Subcutaneous abdominal adipose tissue (tissue), 5 donors: Measurements from ENCODE around the gene SPRR3.

Experiments
- H3K27ac ChIP-seq: one replicate; pipeline ENCODE4 v1.7.0; 2013; ENCODE audit warnings: low read depth, mild to moderate bottlenecking, inconsistent platforms, low read length, moderate library complexity
- H3K27me3 ChIP-seq, 5 donors: one replicate each; pipeline ENCODE4 v1.7.0; 2013; ENCODE audit warnings: low read length in 5 of 5, inconsistent platforms in 1 of 5; ENCODE audit not compliant: control insufficient read depth in 5 of 5, insufficient read depth in 4 of 5
- H3K36me3 ChIP-seq, 5 donors: one replicate each; pipeline ENCODE4 v1.7.0; 2013; ENCODE audit warnings: low read length in 5 of 5; ENCODE audit not compliant: control insufficient read depth in 5 of 5, insufficient read depth in 5 of 5
- H3K4me1 ChIP-seq, 5 donors: one replicate each; pipeline ENCODE4 v1.7.0; 2013; ENCODE audit warnings: low read length in 5 of 5, mild to moderate bottlenecking in 3 of 5, moderate library complexity in 1 of 5; ENCODE audit not compliant: control insufficient read depth in 5 of 5, insufficient read depth in 5 of 5
- H3K4me3 ChIP-seq, 5 donors: one replicate each; pipeline ENCODE4 v1.7.0; 2013; ENCODE audit warnings: low read length in 5 of 5, low read depth in 1 of 5
- H3K9ac ChIP-seq, 5 donors: one replicate each; pipeline ENCODE4 v1.7.0; 2013; ENCODE audit warnings: low read length in 5 of 5, mild to moderate bottlenecking in 4 of 5, moderate library complexity in 3 of 5
- H3K9me3 ChIP-seq, 5 donors: one replicate each; pipeline ENCODE4 v1.7.0; 2013; ENCODE audit warnings: low read length in 5 of 5; ENCODE audit not compliant: control insufficient read depth in 5 of 5
- donor health status: healthy.
- donor health status: healthy.
- donor health status: healthy.
- donor health status: healthy.
- donor health status: healthy.

Gene SPRR3

DNA sequence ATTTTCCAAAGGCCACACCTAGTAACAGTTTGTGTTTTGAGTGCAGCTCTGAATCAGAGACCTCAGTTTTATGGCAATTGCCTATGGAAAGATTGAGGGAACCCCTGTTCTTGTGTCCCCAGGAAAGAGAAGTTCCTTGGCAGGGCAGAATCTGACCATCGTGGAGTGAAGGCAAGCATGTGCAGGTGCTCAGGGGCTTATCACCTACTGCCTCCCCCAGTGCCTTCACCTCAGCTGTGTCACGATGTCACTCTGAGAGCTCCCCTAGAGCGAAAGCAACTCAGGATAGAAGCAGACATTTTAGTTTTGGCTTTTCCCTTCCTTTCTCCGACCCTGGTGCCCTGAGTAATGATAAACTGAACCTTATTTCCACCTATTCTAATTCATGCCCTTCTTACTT lies 19.5 kb upstream of the SPRR3 start:
- Histone ChIP-seq H3K9me3 (no peaks in the 10 kb centered on the region), H3K36me3 (no peaks in the 10 kb centered on the region), H3K4me3 (no peak overlapping the region), H3K4me1 (no peaks in the 10 kb centered on the region), H3K27me3 (peaks cover 0 to 18% (median 2%) of the 10 kb centered on the region in 5 donors), H3K27ac (no peak overlapping the region), H3K9ac (no peak overlapping the region)

DNA sequence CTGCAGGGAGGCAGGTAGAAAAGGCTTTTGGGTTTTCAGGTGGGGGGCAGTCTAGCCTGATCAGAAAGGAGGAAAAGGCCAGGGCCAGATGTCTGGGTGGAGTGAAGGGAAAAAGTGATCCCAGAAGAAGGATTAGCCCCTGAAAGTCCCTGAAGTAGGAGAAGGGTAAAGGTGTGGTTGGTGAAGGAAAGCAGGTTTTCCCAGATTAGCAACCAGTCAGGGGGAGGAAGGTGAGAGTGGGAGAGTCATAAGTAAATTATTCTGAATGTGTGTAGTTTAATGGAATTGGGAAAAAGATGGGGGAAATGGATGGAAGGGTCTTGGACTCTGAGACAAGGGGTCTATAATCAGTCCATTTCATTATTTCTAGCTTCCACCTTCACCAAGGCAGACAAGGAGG lies 18.3 kb upstream of the SPRR3 start:
- H3K9me3 ChIP-seq = no peaks in the 10 kb centered on the region
- H3K9ac ChIP-seq = no peak overlapping the region
- peaks cover 0 to 18% (median 2%) of the 10 kb centered on the region in 5 donors for H3K27me3 ChIP-seq
- no peak overlapping the region for H3K4me3 ChIP-seq
- no peaks in the 10 kb centered on the region for H3K4me1 ChIP-seq
- H3K36me3 ChIP-seq = no peaks in the 10 kb centered on the region
- no peak overlapping the region for H3K27ac ChIP-seq

DNA sequence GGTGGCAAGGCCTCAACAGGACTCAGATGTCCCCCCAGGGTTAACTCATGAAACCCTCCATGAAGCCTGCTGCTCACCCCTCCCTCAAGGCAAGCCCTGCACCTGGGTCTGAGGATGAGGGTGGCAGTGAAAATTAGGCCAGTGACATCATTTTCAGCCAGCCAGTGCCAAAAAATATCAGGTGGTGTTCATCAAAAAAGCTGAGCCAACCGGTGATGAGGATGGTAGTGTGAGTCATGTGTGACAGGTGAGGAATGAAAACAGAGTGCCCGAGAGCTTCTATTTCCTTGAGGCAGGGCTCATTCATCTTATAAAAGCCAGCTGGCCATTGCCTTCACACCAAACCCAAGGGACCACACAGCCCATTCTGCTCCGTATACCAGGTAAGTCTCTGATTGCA lies 17.8 kb upstream of the SPRR3 start, which contains the start of gene SPRR1A:
TSS of gene SPRR1A (plus strand) at position 339 of the 400 bp plus-strand sequence. CDS start 1,150 bp downstream, outside the sequence.
- no peak within 1 kb of the TSS for H3K9ac ChIP-seq
- H3K27ac ChIP-seq = no peak within 1 kb of the TSS
- H3K4me3 ChIP-seq = no peak within 1 kb of the TSS
- H3K27me3 ChIP-seq = peaks cover 0 to 18% (median 2%) of the 10 kb centered on the region in 5 donors
- H3K4me1 ChIP-seq = no peaks in the 10 kb centered on the region
- H3K36me3 ChIP-seq = no peaks in the 10 kb centered on the region
- no peaks in the 10 kb centered on the region for H3K9me3 ChIP-seq

DNA sequence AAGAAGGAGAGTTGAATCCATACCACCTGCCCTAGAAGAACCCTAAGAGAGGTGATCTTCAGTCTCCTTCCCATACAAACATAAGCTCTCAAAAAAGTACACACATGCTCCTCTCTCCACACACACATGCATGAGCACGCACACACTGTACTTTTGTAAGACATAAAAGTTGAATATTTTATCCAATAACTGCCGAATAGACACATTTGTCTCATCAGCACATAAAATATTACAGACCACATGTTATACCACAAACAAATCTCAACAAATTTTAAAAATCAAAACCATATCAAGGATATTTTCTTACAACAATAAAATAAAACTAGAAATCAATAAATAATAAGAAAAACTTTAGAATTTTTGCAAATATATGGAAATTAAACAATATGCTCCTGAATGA lies 15.0 kb upstream of the SPRR3 start:
- H3K36me3 ChIP-seq = no peaks in the 10 kb centered on the region
- no peaks in the 10 kb centered on the region for H3K9me3 ChIP-seq
- H3K4me3 ChIP-seq = no peak overlapping the region
- no peaks in the 10 kb centered on the region for H3K4me1 ChIP-seq
- H3K27ac ChIP-seq = no peak overlapping the region
- H3K9ac ChIP-seq = no peak overlapping the region
- peaks cover 0 to 14% (median 2%) of the 10 kb centered on the region in 5 donors for H3K27me3 ChIP-seq

DNA sequence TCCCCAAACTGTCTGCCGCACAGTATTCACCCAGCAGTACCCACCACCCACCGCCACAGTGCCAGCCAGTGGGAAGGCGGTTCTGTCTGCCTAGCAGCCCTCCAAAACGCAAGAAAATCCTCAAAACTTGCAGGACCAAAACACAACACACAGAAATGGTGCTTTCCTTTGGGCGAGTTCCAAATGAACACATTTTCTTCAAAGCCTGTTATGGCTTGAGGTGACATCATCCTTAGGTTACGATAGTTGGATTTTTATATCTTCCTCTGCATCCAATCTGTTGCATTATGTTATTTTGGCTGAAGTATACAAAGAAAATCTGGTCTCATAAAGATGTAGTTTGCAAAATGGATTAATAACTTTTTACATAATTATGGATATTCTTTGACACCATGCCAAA lies 8.4 kb upstream of the SPRR3 start:
- no peaks in the 10 kb centered on the region for H3K4me1 ChIP-seq

DNA sequence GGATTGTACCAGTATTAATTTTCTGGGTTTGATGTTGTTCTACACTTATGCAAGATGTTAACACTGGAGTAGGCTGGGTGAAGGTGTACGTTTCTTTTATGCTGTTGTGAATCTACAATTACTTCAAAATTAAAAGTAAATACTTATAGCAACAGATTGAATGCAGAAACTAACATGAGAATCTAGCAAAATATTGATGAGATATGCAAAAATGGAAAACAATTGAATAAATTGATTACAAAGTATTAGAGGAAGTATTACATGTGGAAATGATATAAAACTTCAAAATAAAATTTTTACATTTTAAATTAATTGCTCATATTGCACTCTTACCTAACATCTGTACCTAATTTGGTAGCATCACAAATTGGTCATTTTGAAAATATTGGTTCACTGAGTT lies 5.7 kb upstream of the SPRR3 start:
- Histone ChIP-seq H3K27me3 (peaks cover 0 to 2% (median 0%) of the 10 kb centered on the region in 5 donors), H3K9me3 (peaks cover 0 to 13% (median 4%) of the 10 kb centered on the region in 5 donors)

More for the DNA sequence above, 8.4 kb upstream of the SPRR3 start:
- Histone ChIP-seq H3K27me3 (no peaks in the 10 kb centered on the region), H3K4me3 (no peak overlapping the region), H3K9ac (no peak overlapping the region), H3K9me3 (peaks cover 0 to 11% (median 4%) of the 10 kb centered on the region in 5 donors), H3K36me3 (no peaks in the 10 kb centered on the region), H3K27ac (no peak overlapping the region)

DNA sequence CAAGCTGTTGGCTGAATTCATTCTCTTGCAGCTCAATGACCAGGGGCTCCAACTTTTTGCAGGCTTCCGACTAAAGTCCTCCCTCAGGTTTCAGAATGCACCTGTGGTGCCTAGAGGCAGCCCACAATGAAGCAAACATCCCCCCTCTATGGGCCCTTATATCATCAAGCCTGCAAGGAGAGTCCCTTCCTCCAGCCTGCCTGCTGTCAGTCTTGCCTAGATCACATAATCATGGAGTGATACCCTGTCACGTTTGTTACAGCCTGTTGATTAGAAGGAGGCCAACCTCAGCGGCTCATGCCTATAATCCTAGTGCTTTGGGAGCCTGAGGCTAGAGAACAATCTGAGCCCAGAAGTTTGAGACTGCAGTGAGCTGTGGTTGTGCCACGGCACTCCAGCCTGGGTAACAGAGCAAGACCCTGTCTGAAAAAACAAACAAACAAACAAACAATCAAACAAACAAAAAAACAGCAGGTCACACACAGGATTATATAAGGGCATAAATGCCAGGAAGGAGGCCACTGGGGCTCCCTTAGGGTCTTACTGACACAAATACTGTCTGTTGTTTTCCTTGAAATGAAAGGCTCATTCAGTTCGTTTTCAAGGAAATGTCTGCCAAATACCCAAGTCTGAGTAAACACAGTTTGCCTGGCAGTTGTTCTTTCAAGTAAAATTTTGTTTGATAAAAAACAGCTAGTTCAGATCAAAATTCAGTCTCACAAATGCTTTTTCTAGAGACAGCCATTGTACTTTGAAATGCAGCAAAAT lies 4.7 kb upstream of the SPRR3 start:
- Histone ChIP-seq H3K27ac (no peak overlapping the region), H3K4me3 (no peak overlapping the region), H3K9ac (no peak overlapping the region), H3K27me3 (peaks cover 0 to 2% (median 0%) of the 10 kb centered on the region in 5 donors), H3K9me3 (peaks cover 0 to 13% (median 4%) of the 10 kb centered on the region in 5 donors), H3K4me1 (no peaks in the 10 kb centered on the region), H3K36me3 (no peaks in the 10 kb centered on the region)

More for the DNA sequence above, 5.7 kb upstream of the SPRR3 start:
- Histone ChIP-seq H3K27ac (no peak overlapping the region), H3K4me3 (no peak overlapping the region), H3K36me3 (no peaks in the 10 kb centered on the region), H3K9ac (no peak overlapping the region), H3K4me1 (no peaks in the 10 kb centered on the region)

DNA sequence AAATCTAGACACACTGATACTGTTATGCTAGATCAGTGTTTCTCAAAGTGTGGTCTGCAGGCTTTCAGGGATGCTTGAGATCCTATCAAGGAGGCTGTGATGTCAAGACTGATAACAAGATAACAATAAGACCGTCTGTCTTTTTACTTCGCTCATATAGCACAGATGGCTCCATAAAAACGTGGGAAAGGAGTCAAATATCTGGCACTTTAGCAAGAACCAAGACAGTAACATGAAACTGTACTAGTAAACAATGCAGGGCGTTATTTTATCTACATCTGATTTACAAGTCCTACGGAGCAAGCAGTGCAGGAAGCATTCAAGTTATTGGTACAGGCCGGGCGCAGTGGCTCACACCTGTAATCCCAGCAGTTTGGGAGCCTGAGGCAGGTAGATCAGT lies 3.6 kb upstream of the SPRR3 start:
- no peak overlapping the region for H3K9ac ChIP-seq
- H3K9me3 ChIP-seq = peaks cover 0 to 13% (median 4%) of the 10 kb centered on the region in 5 donors
- no peak overlapping the region for H3K4me3 ChIP-seq
- H3K27me3 ChIP-seq = peaks cover 0 to 2% (median 0%) of the 10 kb centered on the region in 5 donors
- H3K27ac ChIP-seq = no peak overlapping the region
- H3K4me1 ChIP-seq = no peaks in the 10 kb centered on the region
- H3K36me3 ChIP-seq = no peaks in the 10 kb centered on the region

DNA sequence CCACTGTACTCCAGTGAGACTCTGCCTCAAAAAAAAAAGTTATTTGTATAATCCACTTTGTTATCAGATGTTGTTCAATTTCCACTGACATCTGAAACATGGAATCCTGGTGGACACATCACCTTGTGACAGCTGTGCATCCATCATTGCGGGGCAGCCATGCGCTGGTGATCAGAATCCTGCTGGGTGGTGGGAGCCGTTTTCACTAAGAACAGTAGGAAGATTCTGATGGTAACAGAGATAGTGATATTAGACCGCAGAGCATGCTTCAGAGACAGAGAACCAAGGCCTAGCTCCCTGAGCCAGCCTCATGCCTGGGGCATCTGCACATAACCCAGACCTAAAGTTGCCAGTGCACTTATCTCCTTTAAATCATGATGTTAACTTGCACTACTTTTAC lies 3.1 kb upstream of the SPRR3 start:
- no peak overlapping the region for H3K27ac ChIP-seq
- H3K9me3 ChIP-seq = peaks cover 0 to 13% (median 4%) of the 10 kb centered on the region in 5 donors
- no peak overlapping the region for H3K9ac ChIP-seq
- no peaks in the 10 kb centered on the region for H3K36me3 ChIP-seq
- H3K27me3 ChIP-seq = peaks cover 0 to 2% (median 0%) of the 10 kb centered on the region in 5 donors
- no peaks in the 10 kb centered on the region for H3K4me1 ChIP-seq
- no peak overlapping the region for H3K4me3 ChIP-seq

DNA sequence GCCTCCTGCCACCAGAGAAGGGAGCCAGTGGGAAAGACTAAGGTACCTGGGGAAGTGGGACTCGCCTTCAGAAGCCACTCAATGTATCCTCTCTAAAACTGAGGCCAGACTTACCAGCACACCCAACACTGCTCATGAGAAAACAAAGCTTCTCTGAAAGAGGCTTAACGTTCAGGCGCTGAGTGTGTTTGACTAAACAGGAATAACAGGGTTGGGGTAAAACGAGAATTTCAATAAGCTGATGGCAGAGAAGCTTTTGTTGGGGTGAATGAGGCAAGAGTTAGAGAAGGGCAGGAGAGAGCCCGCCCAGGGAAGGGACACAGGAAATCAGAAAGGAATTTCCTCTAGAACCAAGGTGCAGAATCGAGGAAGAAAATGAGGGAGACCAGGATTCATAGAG lies 1.7 kb upstream of the SPRR3 start:
- Histone ChIP-seq H3K27me3 (peaks cover 0 to 2% (median 0%) of the 10 kb centered on the region in 5 donors), H3K36me3 (no peaks in the 10 kb centered on the region), H3K9ac (no peak overlapping the region), H3K4me1 (no peaks in the 10 kb centered on the region), H3K4me3 (no peak overlapping the region), H3K9me3 (peaks cover 0 to 10% (median 4%) of the 10 kb centered on the region in 5 donors), H3K27ac (no peak overlapping the region)
